ENCODE data around the gene PRAMEF25. TPM values are rescaled to one million over a fixed set of nuclear protein-coding genes. Genes with fewer than 3 reads are reported as not detected.
"Not testable (repeated sequence)": the region's sequence is repeated elsewhere in the genome, so short reads cannot be mapped to it uniquely, and the experiment has no call there.

PRAMEF25 gene
- polyA plus RNA-seq (2013, experiment 1 of 2), result not detected
- polyA plus RNA-seq (2013, experiment 2 of 2), result not detected

GRCh38 chr1:13070474-13070873, at the start of gene PRAMEF25:
Gene PRAMEF25 (plus strand): TSS chr1:13070774. CDS start chr1:13073694, 2,920 bp downstream.
- not testable (repeated sequence) for H2BK120ac ChIP-seq (ENCODE audit: low read depth, low read length); H3K27me3 ChIP-seq (ENCODE audit: control insufficient read depth in 3 of 3, insufficient read depth in 3 of 3, low read depth in 1 of 3, low read length in 3 of 3)

GRCh38 chr1:13056475-13056874, 14.1 kb upstream of the PRAMEF25 start, which contains the start of gene PRAMEF27:
Gene PRAMEF27 (minus strand): TSS chr1:13056575. CDS start chr1:13053659, 2,916 bp downstream.
- H3K14ac ChIP-seq (ENCODE audit: low read length); H2BK15ac ChIP-seq (ENCODE audit: low read length); H3K79me1 ChIP-seq (ENCODE audit: low read depth, low read length); H3K4me1 ChIP-seq (ENCODE audit: control insufficient read depth in 2 of 2, insufficient read depth in 1 of 2, low read depth in 1 of 2, low read length in 2 of 2); H3K23ac ChIP-seq (ENCODE audit: low read depth, low read length, poor library complexity); H3K18ac ChIP-seq (ENCODE audit: low read length); H2AFZ ChIP-seq (ENCODE audit: low read length); H3K27ac ChIP-seq (replicated peaks; ENCODE audit: low read length); H2BK120ac ChIP-seq (ENCODE audit: low read depth, low read length); H2BK5ac ChIP-seq (ENCODE audit: low read length); H3K4ac ChIP-seq (ENCODE audit: low read length); H3K36me3 ChIP-seq (replicated peaks in 1 of 2; ENCODE audit: control insufficient read depth in 2 of 2, insufficient read depth in 2 of 2, low read length in 2 of 2); H3K9ac ChIP-seq (ENCODE audit: low read depth, low read length, poor library complexity); H3K9me3 ChIP-seq (replicated peaks in 1 of 2; ENCODE audit: control insufficient read depth in 2 of 2, insufficient read depth in 1 of 2, low read depth in 1 of 2, low read length in 2 of 2); H3K27me3 ChIP-seq (ENCODE audit: control insufficient read depth in 3 of 3, insufficient read depth in 3 of 3, low read depth in 1 of 3, low read length in 3 of 3); H4K91ac ChIP-seq (ENCODE audit: low read depth, low read length, poor library complexity); H3K4me2 ChIP-seq (ENCODE audit: insufficient read depth, low read length, poor library complexity, severe bottlenecking); H2BK12ac ChIP-seq (ENCODE audit: low read length); H4K8ac ChIP-seq (ENCODE audit: low read depth, low read length); H3K4me3 ChIP-seq (ENCODE audit: low read length in 2 of 2); DNase-seq (ENCODE audit: low spot score); H2AK5ac ChIP-seq (ENCODE audit: low read depth, low read length): not testable (repeated sequence)
- WGBS, 2 donors (ENCODE audit: extremely low coverage in 2 of 2, insufficient read length in 2 of 2, insufficient replicate concordance in 1 of 2), result no CpG with 5 or more reads among the region's 3 CpGs

More at GRCh38 chr1:13070474-13070873, at the start of gene PRAMEF25:
- H2BK15ac ChIP-seq (ENCODE audit: low read length); H3K9ac ChIP-seq (ENCODE audit: low read depth, low read length, poor library complexity); H3K14ac ChIP-seq (ENCODE audit: low read length); DNase-seq (ENCODE audit: low spot score); H4K91ac ChIP-seq (ENCODE audit: low read depth, low read length, poor library complexity); H3K4me2 ChIP-seq (ENCODE audit: insufficient read depth, low read length, poor library complexity, severe bottlenecking); H3K4ac ChIP-seq (ENCODE audit: low read length); H2AFZ ChIP-seq (ENCODE audit: low read length); H3K18ac ChIP-seq (ENCODE audit: low read length); H3K36me3 ChIP-seq (replicated peaks in 1 of 2; ENCODE audit: control insufficient read depth in 2 of 2, insufficient read depth in 2 of 2, low read length in 2 of 2); H2BK12ac ChIP-seq (ENCODE audit: low read length); H3K4me3 ChIP-seq (ENCODE audit: low read length in 2 of 2); H3K27ac ChIP-seq (replicated peaks; ENCODE audit: low read length); H3K79me1 ChIP-seq (ENCODE audit: low read depth, low read length); H2BK5ac ChIP-seq (ENCODE audit: low read length); H4K8ac ChIP-seq (ENCODE audit: low read depth, low read length); H3K9me3 ChIP-seq (replicated peaks in 1 of 2; ENCODE audit: control insufficient read depth in 2 of 2, insufficient read depth in 1 of 2, low read depth in 1 of 2, low read length in 2 of 2); H3K23ac ChIP-seq (ENCODE audit: low read depth, low read length, poor library complexity); H3K4me1 ChIP-seq (ENCODE audit: control insufficient read depth in 2 of 2, insufficient read depth in 1 of 2, low read depth in 1 of 2, low read length in 2 of 2); H2AK5ac ChIP-seq (ENCODE audit: low read depth, low read length): not testable (repeated sequence)
- no CpG with 5 or more reads among the region's 4 CpGs for WGBS, 2 donors (ENCODE audit: extremely low coverage in 2 of 2, insufficient read length in 2 of 2, insufficient replicate concordance in 1 of 2)

GRCh38 chr1:13116754-13117153, 46.2 kb downstream of the PRAMEF25 start, which contains the start of gene HNRNPCL2:
Gene HNRNPCL2 (minus strand): TSS chr1:13116854. CDS start chr1:13116400, 454 bp downstream.
- not testable (repeated sequence) for H3K4me2 ChIP-seq (ENCODE audit: insufficient read depth, low read length, poor library complexity, severe bottlenecking); H4K8ac ChIP-seq (ENCODE audit: low read depth, low read length); H2AFZ ChIP-seq (ENCODE audit: low read length); H2BK15ac ChIP-seq (ENCODE audit: low read length); H4K91ac ChIP-seq (ENCODE audit: low read depth, low read length, poor library complexity); H2BK120ac ChIP-seq (ENCODE audit: low read depth, low read length); H3K4ac ChIP-seq (ENCODE audit: low read length); H3K36me3 ChIP-seq (replicated peaks in 1 of 2; ENCODE audit: control insufficient read depth in 2 of 2, insufficient read depth in 2 of 2, low read length in 2 of 2); H2BK5ac ChIP-seq (ENCODE audit: low read length); H3K27me3 ChIP-seq (ENCODE audit: control insufficient read depth in 3 of 3, insufficient read depth in 3 of 3, low read depth in 1 of 3, low read length in 3 of 3); H3K27ac ChIP-seq (replicated peaks; ENCODE audit: low read length); H2BK12ac ChIP-seq (ENCODE audit: low read length); DNase-seq (ENCODE audit: low spot score); H3K79me1 ChIP-seq (ENCODE audit: low read depth, low read length); H3K18ac ChIP-seq (ENCODE audit: low read length); H3K14ac ChIP-seq (ENCODE audit: low read length); H3K4me1 ChIP-seq (ENCODE audit: control insufficient read depth in 2 of 2, insufficient read depth in 1 of 2, low read depth in 1 of 2, low read length in 2 of 2); H3K23ac ChIP-seq (ENCODE audit: low read depth, low read length, poor library complexity); H2AK5ac ChIP-seq (ENCODE audit: low read depth, low read length); H3K9me3 ChIP-seq (replicated peaks in 1 of 2; ENCODE audit: control insufficient read depth in 2 of 2, insufficient read depth in 1 of 2, low read depth in 1 of 2, low read length in 2 of 2); H3K4me3 ChIP-seq (ENCODE audit: low read length in 2 of 2); H3K9ac ChIP-seq (ENCODE audit: low read depth, low read length, poor library complexity)
- no CpG with 5 or more reads among the region's 6 CpGs for WGBS, 2 donors (ENCODE audit: extremely low coverage in 2 of 2, insufficient read length in 2 of 2, insufficient replicate concordance in 1 of 2)

Data from neuronal stem cell (in vitro differentiated cells).